KMS-11 (cell line): ENCODE results near the gene LSS.

ENCODE experiments used
- H2AFZ ChIP-seq: fragments of 200-600 bp; sonication (generic); 2 replicates; pipeline ENCODE4 v1.6.1; 2016; ENCODE audit warnings: antibody characterized with exemption, mixed run types, low read depth
- H3K27ac ChIP-seq: fragments of 200-600 bp; sonication (generic); 2 replicates; pipeline ENCODE4 v1.6.1; 2016; ENCODE audit warnings: mild to moderate bottlenecking, mixed run types
- H3K27me3 ChIP-seq: fragments of 200-600 bp; sonication (generic); 2 replicates; pipeline ENCODE4 v1.6.1; 2017; ENCODE audit warnings: mild to moderate bottlenecking, low read depth, mixed run types, moderate library complexity; ENCODE audit not compliant: insufficient read depth
- H3K36me3 ChIP-seq: fragments of 200-600 bp; sonication (generic); 2 replicates; pipeline ENCODE4 v1.6.1; 2017; ENCODE audit warnings: mild to moderate bottlenecking, mixed run types; ENCODE audit not compliant: insufficient read depth
- H3K4me1 ChIP-seq: fragments of 200-600 bp; sonication (generic); 2 replicates; pipeline ENCODE4 v1.6.1; 2016; ENCODE audit warnings: mild to moderate bottlenecking, low read depth, mixed run types; ENCODE audit not compliant: poor library complexity, severe bottlenecking
- H3K4me2 ChIP-seq: fragments of 200-600 bp; sonication (generic); 2 replicates; pipeline ENCODE4 v1.7.0; 2016; ENCODE audit warnings: mild to moderate bottlenecking, mixed run types
- H3K4me3 ChIP-seq: fragments of 200-600 bp; sonication (generic); IDR thresholded peaks from 2 replicates; pipeline ENCODE4 v1.6.1; 2017; ENCODE audit warnings: low read depth, low read length, mixed read lengths; ENCODE audit not compliant: insufficient read depth
- H3K79me2 ChIP-seq: fragments of 200-600 bp; sonication (generic); 2 replicates; pipeline ENCODE4 v1.6.1; 2016; ENCODE audit warnings: low read depth, mixed run types; ENCODE audit not compliant: insufficient read depth
- H3K9ac ChIP-seq: fragments of 200-600 bp; sonication (generic); 2 replicates; pipeline ENCODE4 v1.6.1; 2016; ENCODE audit warnings: mild to moderate bottlenecking, mixed run types
- H4K20me1 ChIP-seq: fragments of 200-600 bp; sonication (generic); 2 replicates; pipeline ENCODE4 v1.6.1; 2016; ENCODE audit warnings: mild to moderate bottlenecking, mixed run types; ENCODE audit not compliant: insufficient read depth
- TF ChIP-seq, protein P1 (sequence below): fragments of 200-600 bp; sonication (generic); conservative IDR thresholded peaks from 2 replicates; pipeline ENCODE4 v1.6.1; 2017; ENCODE audit warnings: low read depth, mild to moderate bottlenecking, antibody characterized with exemption, low read length, moderate library complexity, mixed read lengths

The LSS gene

GRCh38 chr21:46208761-46209721 lies 19.5 kb downstream of the LSS start:
- TF ChIP-seq, protein P1, sequence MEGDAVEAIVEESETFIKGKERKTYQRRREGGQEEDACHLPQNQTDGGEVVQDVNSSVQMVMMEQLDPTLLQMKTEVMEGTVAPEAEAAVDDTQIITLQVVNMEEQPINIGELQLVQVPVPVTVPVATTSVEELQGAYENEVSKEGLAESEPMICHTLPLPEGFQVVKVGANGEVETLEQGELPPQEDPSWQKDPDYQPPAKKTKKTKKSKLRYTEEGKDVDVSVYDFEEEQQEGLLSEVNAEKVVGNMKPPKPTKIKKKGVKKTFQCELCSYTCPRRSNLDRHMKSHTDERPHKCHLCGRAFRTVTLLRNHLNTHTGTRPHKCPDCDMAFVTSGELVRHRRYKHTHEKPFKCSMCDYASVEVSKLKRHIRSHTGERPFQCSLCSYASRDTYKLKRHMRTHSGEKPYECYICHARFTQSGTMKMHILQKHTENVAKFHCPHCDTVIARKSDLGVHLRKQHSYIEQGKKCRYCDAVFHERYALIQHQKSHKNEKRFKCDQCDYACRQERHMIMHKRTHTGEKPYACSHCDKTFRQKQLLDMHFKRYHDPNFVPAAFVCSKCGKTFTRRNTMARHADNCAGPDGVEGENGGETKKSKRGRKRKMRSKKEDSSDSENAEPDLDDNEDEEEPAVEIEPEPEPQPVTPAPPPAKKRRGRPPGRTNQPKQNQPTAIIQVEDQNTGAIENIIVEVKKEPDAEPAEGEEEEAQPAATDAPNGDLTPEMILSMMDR: no peak
- Histone ChIP-seq H4K20me1 (no peaks in the 10 kb centered on the region), H3K36me3 (no peaks in the 10 kb centered on the region; the same call in 1 of the 2 replicates), H3K4me3 (no peak overlapping the region), H2AFZ (no peak overlapping the region), H3K4me1 (no peaks in the 10 kb centered on the region), H3K9ac (no peak overlapping the region), H3K27ac (no peak overlapping the region), H3K4me2 (no peak overlapping the region), H3K79me2 (no peaks in the 10 kb centered on the region), H3K27me3 (no peaks in the 10 kb centered on the region)

GRCh38 chr21:46207920-46208591 lies 20.5 kb downstream of the LSS start:
- Histone ChIP-seq H3K9ac (no peak overlapping the region), H3K79me2 (no peaks in the 10 kb centered on the region), H3K4me2 (no peak overlapping the region)

GRCh38 chr21:46207006-46207919 lies 21.3 kb downstream of the LSS start:
- Histone ChIP-seq H3K36me3 (no peaks in the 10 kb centered on the region; the same call in 1 of the 2 replicates), H2AFZ (no peak overlapping the region), H3K4me2 (no peak overlapping the region), H3K27ac (no peak overlapping the region), H3K4me1 (no peaks in the 10 kb centered on the region), H3K9ac (no peak overlapping the region), H4K20me1 (no peaks in the 10 kb centered on the region), H3K27me3 (no peaks in the 10 kb centered on the region), H3K4me3 (no peak overlapping the region), H3K79me2 (no peaks in the 10 kb centered on the region)
- TF ChIP-seq, protein P1: no peak

More at GRCh38 chr21:46207920-46208591, 20.5 kb downstream of the LSS start:
- TF ChIP-seq, protein P1: no peak
- no peak overlapping the region for H3K27ac ChIP-seq
- no peaks in the 10 kb centered on the region; the same call in 1 of the 2 replicates for H3K36me3 ChIP-seq
- no peaks in the 10 kb centered on the region for H3K4me1 ChIP-seq
- H3K27me3 ChIP-seq: no peaks in the 10 kb centered on the region
- H4K20me1 ChIP-seq: no peaks in the 10 kb centered on the region
- no peak overlapping the region for H3K4me3 ChIP-seq
- no peak overlapping the region for H2AFZ ChIP-seq
